ENCODE data around the gene FMO2.
"Not testable (repeated sequence)": the region's sequence is repeated elsewhere in the genome, so short reads cannot be mapped to it uniquely, and the experiment has no call there.

Gene FMO2

GRCh38 chr1:171221665-171222591 is 36.8 kb downstream of the FMO2 start:
- DNase-seq, result no peak

DNA sequence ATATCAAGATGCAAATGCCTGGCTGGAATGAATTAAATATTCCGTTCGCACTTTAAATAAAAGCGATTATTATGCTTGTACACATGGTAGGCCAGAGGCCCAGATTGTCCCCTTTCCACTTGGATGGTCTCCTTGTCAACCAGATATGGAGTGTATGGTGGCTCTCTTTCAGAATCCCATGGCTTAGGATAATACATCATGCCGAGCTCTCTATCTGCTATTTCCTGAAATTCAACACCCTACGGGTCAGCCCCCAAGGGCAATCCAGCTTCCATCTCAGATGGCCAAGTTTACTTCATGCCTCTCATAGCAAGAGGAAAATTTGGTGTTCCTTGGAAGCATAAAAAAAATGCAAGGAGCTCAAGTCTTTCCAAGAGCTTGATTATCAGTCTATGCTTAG is 37.8 kb downstream of the FMO2 start:
- no peak for DNase-seq

- not testable (repeated sequence) for DNase-seq
Observed at GRCh38 chr1:171224257-171224656, 39.2 kb downstream of the FMO2 start.

DNA sequence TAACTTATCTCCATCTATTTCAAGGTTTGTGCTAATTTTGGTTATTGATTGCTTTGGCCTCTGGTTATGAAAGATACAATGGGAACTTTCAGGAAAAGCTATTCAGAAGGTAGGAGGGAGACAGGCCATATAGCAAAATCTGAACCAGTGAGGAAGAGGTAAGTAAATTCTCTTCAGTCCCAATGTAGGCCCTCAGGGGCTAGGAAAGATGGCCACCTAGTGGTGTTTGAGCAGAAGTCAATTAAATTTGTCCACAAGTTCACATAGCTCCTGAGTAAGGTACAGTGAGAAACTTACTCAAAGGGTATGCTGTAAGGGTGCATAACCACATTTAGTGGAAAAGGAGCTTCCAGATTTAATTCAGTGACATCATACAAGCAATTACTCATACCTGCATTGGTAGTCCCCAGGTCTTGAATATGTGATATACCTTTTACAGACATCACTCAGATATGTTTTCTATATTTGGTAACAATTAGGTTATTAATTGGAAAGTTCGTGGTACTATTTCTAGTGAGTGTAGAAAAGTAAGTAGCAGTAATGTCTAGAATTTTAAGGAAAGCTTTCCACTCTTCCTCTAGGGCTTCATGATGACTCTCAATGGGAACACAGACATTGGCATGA is 41.8 kb downstream of the FMO2 start:
- peak; percentile 21 for DNase-seq

DNA sequence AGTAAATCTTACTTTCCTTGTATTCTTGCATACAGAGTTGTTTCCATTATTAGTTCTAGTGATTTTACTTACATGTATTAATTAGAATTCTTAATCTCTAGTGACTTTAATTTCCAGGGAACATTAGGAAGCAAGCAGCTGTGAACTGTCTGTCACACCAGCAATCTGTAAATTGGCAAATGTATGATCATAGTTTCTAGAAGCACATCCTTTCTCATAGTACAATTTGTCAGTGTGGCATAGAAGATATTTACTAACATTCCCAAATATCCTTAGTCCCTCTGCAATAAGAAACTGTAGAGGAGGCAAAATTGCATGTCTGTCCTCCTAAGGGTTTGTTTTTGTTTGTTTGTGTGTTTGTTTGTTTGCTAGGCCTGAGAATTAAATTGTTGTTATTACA is 46.2 kb downstream of the FMO2 start:
- no peak for DNase-seq

DNA sequence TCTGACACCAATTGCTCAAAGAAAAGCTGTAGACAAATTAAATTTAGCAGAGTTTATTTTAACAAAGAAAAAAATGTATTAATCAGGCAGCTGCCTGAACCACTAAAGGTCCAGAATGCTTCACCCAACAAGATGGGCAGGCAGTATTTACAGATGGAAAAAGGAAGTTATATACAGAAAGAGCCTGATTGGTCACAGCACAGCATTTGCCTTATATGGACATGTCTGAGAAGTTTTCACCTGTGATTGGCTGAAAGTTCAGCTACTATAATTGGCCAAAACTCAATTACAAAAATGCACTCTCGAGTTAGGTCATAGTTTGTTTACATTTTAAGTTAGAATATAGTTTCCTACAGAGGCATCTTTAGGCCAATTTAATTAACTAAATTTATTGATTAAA is 48.1 kb downstream of the FMO2 start:
- no peak for DNase-seq

DNA sequence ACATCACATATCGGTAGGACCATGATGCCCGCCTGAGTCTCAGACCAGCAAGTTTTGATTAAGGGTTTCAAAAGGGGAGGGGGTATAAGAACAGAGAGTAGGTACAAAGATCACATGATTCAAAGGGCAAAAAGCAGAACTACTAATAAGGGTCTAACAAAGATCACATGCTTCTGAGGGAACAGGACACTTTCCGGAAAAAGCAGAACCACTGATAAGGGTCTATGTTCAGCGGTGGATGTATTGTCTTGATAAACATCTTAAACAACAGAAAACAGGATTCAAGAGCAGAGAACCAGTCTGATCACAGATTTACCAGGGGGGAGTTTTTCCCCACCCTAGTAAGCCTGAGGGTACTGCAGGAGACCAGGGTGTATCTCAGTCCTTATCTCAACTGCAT is 51.1 kb downstream of the FMO2 start:
- not testable (repeated sequence) for DNase-seq

DNA sequence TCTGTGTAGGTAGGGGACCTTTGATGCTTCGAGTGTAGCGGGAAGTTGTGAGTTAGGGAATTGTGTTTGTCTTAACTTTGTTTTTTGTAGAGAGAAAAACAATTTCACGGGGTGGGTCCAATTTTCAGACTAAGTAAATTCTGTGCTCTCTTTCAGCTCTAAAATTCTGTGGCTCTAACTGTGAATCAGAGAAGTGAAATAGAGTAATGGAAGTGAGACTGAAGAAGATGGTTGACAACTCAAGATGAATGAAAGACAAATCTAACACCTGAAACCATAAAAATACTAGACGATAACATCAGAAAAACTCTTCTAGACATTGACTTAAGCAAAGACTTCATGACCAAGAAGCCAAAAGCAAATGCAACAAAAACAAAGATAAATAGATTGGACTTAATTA is 58.8 kb downstream of the FMO2 start:
- DNase-seq, result no peak

GRCh38 chr1:171245458-171246064 is 60.5 kb downstream of the FMO2 start:
- DNase-seq, result peak; percentile 29

DNA sequence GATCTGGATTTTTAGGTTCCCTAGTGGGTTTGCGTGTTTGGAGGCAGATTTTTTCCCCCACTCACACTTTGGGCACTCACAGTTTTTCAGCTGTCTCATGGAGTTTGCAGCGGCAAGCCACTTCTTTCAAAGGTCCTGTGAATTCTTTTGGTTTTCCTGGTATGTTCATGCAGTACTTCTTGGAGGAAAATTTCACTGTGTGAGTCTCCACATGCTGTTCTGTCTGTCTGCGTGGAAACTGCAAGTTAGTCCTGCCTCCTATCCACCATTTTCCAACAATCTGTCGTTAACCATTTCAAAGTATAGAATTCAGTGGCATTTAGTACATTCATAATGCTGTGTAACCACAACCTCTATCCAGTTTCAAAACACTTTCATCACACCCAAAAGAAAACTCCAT is 62.4 kb downstream of the FMO2 start:
- no peak for DNase-seq

DNA sequence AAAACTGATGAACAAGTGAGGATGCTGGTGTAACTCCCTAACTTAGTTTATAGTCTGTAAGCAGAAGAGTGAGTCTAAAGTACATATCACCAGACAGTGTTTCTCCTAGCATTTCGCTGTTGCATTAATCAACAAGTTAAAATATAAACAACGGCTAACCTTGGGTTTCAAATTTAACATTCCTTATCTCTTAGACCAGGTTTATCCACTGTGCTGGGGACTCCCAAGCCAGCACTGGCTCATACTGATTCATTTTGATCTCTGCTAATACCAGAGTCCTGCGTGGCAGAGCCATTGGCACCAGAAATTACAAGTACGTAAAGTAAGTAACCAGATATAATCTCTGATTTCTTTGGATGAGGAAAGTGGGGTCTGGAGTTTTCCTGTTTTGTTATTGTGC is 63.2 kb downstream of the FMO2 start, which contains the start of gene FMO1:
TSS of gene FMO1 (plus strand) at position 193 of the 400 bp plus-strand sequence. CDS start 9,594 bp downstream, outside the sequence.
- DNase-seq, result no peak

DNA sequence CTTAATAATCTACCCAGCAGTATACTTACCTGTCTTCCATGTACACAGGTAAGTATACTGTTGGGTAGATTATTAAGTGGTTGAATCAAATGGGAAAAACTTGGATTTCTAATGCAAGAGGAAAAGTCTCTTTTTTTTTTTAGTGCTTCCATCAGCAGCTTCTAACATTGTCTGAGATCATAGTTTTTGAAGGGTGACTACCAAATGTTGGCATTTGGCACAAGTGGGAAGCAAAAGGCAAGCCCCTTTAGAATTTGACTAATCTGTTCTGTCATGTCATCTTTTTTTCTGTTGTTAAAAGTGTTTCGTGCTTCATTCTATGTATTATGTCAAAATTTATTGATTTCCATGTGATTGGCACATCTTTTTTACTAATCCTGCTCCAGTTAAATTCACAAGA is 63.7 kb downstream of the FMO2 start:
- no peak for DNase-seq

DNA sequence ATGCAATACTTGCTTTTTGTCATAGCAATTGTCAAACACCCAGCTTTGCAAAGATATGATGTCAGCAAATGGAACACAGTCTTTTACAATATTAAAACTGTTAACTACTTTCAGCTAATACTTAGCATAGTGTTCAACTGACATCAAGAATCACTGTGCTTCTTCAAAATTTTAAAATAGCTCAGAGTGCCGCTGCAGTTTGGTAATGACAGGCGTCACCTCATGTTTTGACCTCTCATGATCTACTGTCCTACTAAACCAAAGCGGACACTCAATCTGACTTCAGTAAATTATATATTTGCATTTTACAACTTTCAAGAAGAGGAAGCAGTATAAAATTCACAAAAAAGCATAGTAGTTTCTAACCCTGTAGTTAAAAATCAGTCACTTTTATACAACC is 65.2 kb downstream of the FMO2 start:
- DNase-seq, result no peak

- DNase-seq, result no peak
Observed at GRCh38 chr1:171251042-171251951, 66.2 kb downstream of the FMO2 start.

DNA sequence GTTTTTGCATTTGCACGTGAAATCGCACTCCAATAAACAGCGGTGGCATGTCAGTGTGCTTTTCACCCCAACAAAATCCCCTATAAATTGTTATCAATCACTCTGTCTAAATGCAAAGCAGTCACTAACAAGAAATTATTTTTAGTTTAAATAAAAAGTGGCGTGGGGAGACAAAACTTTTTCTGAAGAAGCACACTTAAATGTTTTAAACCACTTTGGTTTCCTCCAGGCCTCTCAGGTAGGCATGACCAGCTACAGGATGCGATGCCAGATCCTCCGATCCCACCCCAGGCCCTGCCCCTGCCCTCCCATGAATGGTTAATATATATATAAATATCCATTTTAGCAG is 66.8 kb downstream of the FMO2 start:
- DNase-seq, result no peak

GRCh38 chr1:171252482-171252881 is 67.4 kb downstream of the FMO2 start:
- DNase-seq, result no peak

- DNase-seq, result no peak
Observed at GRCh38 chr1:171254859-171255258, 69.8 kb downstream of the FMO2 start.

GRCh38 chr1:171256940-171257606 is 72.0 kb downstream of the FMO2 start:
- DNase-seq, result no peak

DNA sequence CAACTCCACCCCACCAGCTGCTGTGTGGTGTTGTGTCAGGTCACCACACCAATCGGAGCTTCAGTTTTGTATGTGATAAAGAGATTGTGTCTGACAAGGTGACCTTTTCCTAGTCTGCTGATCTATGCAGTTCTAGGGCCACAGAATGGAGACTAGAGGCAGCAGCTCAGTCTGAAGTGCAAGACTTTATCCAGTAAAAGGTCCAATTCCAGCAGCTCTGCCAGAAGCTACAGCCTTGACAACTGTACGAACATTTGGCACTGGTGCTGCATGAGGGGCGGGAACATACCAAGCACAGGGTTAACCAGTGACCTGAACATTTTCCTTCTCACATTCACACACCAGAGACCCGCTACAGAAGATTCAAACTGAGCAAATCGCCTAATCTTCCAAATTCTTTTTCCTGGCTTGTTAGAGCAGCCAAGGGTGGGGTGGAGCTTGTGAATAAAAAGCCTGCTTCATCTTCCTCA is 72.5 kb downstream of the FMO2 start:
- no peak for DNase-seq

DNA sequence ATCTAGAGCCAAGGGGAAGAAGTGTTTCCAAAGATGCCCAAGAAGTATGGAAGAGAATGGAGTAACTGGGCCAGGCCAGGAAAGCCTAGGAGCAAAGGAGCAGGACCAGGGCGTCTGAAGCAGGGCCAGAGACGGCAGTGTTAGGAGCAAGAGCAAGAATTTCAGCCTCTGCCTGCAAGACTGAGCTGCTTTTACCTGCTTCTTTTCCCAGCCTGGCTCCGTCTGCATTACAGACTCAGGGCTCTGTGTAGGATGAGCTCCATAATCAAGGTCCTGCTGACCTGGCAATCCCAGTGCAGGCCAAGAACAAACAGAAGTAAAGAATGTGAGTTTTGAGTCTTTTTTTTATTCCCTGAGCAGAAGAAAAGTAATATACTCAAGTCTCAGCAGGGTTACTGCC is 73.3 kb downstream of the FMO2 start:
- no peak for DNase-seq

DNA sequence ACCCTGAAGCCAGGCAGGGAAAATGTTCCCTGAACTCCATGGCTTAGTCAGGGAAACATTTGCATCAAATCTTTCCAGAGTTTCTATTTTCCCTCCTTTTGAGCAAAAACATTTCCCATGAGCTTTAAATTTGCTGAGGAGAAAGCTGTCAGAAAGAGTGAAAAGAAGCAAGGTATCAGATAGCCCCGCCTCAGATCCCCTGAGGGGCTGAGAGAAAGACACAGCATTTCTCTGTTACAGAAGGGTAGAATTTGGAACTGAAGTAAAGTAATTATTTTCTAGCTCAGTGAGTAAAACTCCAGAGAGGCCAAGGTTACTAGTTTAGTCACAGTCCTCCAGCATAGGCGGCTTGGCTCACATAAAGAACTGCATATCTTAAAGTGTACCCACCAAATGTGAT is 73.8 kb downstream of the FMO2 start:
- DNase-seq, result no peak

Measured in CD4-positive, alpha-beta T cell treated with Interleukin-4 for 4 hours (primary cell).